ENCODE results near the gene MT2A.

- TF ChIP-seq EZH2 (IDR thresholded peaks at IDR 0.05; ENCODE audit: insufficient read depth, poor library complexity, severe bottlenecking) (no peak), EZH2phosphoT487 (IDR thresholded peaks at IDR 0.05; ENCODE audit: insufficient read depth, low read depth) (no peak)
These were observed 36.9 kb upstream of the MT2A start for GRCh38 chr16:56571525-56571924.

Measured in GM23248 (cell line).